COLO668 (cell line): ENCODE results near the gene CPS1.

Experiments used
- DNase-seq: peaks from one replicate; lab custom pipeline; 2025; ENCODE audit not compliant: unreplicated experiment; lab: John Stamatoyannopoulos, UW

CPS1 gene

DNA sequence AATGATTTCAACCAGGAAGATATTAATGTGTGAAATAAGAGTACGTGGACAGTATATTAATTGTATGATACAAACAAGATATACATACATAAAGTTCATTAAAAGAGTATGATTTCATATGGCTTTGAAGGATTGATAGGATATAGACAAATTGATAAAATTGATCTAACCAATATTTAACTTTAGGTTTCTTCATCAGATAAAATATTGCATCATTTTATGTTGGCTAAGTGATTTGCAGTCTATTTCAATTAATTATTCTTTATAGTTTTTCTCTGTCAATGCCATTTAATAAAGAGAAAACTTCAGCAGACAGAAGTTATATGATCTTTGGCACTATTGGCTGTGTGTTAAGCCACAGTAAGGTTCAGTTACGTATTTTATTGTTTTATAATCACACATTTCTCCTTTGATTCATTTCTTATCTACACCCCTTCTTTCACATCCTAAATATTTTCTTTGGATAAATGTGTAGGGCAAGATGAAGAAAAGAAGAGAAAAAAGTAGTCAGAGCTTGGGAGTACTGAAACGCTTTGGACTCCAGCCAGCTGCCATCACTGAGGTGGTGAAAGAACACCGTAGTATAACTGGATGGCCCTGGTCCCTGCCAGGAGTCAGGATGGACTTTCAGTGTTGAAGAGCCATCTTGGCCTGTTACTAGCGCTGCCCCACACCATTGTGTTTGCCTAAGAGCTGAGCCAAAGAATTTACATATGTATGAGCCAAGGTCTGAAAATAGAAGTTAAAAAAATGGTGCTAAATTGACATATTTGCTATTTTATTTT, 9.8 kb upstream of the CPS1 start:
- no peak for DNase-seq

DNA sequence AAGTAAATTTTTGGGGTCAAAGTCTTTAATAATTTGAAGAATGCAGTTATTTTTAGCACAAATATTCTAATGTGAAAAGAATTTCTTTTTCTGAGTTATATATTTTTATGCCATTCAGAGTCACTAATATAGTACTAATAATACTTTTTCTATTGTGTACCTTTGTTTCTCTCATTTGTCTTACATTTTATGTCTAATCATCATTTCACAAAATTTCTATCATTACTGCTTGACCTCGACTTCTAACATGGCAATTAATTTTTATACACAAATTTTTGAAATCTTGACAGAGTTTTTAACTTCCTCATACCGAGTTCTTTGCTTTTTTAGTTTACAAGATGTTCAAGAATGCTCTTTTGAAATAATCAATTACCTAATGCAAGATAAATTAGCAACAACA, 8.4 kb upstream of the CPS1 start:
- DNase-seq = no peak

DNA sequence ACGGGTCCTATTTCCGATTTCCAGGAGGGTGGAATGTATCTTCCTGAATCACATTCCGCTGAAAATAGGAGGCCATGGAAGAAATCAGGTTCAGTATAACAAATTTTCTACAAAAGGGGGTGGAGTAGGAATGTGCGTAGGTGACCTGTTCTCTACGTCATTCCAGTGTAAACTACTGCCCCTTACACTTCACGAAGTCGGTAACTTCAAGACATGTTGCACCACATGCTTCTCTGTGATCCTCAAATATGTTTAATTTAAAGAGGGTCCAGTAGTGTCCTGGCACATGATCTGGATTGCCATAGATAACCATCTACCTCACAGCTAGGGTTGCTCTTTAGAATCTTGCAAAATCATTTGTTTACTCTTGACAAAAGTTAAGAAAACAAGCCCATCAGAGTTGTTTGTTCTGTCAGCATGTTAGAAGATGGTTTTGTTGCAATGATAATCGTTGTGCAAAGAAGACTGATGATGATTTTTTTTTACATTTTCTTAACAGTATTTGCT, 7.5 kb upstream of the CPS1 start:
- no peak for DNase-seq

DNA sequence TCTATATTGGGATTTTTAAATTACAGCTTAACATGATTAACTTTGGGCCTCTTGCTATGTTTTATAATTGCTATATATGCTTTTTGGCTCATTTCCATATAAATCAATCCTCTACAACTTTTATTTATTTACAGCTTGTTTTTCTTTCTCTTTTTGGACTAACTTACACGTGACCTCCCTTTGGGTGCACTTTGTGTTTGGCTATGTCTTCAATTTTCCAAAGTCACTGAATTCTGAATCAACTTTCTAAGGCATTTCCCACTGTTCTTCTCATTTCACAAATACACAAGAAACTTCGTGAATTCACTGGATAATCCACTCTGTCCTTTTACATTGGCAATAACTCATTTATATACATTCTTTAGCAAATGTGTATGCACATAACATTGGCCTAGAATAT, 5.4 kb upstream of the CPS1 start:
- DNase-seq = no peak

DNA sequence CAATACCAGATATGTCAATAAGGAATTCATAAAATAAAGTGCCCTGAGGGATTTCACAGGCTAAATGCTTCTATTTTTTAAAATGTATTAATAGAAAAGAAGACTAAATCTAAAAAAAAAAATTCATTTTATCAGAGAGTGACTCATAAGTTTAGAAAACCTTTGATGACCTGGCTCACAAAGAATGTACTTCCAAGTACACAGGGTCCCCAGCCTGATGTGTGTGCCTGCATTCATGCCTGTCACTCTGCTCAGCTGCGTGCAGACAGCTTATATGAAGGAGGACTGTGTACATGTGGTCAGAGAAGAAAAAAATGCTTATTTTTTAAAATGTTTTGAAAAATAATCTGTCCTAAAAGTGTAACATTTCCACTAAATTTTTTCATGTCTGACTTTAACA, 3.0 kb upstream of the CPS1 start:
- DNase-seq = no peak

DNA sequence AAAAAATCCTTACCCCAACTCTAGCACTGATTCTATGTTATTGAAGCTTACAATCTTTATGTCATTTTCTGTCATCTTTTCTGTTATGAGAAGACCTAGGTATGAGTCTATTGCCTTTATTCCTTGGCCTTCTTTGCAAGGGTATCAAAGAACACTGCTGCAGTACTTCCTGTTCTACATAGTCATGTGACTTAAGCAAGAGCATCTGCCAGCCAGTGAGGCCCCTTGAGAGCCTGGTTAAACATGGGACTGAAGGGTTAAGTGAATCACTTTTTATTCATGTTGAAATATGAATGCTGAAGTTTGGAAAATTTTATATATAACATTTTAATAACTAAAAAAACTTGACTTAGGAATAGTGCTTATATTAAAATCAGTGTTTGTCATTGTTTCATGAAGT, 844 bp upstream of the CPS1 start:
- no peak for DNase-seq

DNA sequence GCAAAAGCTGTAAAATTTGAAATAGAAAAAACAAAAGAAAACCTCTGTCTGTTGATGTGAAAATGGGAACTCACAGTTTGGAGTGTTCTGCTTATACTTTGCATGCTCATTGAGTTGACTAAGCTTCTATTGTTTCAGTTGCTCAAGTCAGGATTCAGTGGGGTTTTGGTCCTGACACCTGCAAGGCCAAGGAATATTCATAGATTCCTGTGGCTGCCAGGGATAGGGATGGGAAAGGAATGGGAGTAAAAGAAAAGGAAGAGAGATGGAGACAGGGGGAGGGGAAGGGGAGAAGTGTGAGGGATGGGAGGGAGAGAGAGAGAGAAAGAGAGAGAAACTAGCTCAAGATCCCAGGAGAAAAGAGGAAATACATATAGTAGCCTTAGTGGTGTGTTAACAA, 1.3 kb downstream of the CPS1 start:
- DNase-seq = no peak

DNA sequence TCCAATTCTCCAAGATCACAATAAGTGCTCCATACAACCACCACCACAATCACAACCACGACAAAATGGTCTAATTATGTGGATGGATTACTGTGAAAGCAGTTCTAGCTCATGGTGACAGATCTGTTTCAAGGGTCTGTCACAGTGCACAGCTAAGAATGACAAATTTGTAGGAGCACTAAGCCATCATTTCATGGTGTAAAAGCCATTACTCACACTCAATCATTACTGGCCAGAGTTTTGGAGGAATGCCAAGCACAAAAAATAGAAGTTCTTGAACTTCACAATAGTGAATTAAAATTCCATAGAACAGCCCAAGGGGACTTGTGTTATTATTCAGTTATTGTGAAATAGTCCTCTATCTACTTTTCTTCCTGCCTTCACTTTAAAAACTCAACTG, 2.3 kb downstream of the CPS1 start:
- no peak for DNase-seq

DNA sequence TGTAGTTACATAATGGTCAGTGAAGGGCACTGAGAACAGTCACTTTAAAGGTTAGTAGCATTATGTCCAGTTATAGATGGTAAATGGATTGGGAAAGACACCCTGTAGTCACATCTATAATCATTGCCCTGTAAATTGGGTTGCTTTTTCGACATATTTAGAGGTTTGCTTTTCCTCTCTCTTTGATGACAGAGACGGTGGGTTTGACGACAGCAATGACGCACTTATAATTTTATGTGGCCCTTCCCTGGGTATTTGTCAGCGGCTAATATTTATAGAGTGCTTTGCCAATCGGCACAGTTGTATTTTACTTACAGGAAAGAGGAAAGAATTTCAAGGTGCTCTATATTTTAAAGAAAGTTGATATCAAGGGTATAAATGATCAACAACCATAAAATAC, 2.8 kb downstream of the CPS1 start:
- DNase-seq = no peak

DNA sequence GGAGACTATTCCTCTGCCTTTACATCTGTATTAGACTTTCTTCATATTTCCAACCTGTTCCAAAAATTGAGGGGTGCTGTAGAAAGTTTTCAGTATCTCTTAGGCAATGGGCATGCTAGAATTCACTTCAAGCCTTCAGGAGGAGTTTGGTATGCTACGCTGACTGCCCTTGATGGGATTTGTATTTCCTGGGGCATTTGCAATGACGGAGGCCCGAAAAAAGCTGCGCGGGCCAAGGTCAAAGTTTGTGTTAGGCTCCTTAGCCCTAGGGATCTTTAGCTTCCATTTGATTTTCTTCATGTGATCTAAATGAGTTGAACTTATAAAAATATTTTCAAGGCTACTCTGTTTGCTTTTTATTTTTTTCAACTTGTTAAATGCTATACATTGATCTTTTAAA, 5.1 kb downstream of the CPS1 start:
- no peak for DNase-seq

DNA sequence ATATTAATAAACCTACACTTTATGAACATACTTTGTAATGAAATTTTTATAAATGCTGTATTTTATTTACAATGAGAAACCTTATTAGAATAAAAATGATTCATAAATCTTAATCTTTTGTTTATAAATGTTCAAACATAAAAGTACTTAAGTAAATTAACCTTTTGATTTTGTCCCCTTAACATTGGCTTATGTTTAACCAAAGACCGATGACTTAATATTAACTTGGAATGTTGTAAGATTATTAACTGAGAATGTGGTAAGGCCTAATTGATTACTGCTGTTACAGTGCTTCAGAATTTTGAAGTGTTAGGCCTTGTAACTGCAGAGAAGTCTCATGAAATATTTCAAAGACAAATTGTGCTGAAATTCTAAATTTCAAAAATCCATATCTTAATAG, 5.7 kb downstream of the CPS1 start:
- DNase-seq = no peak

DNA sequence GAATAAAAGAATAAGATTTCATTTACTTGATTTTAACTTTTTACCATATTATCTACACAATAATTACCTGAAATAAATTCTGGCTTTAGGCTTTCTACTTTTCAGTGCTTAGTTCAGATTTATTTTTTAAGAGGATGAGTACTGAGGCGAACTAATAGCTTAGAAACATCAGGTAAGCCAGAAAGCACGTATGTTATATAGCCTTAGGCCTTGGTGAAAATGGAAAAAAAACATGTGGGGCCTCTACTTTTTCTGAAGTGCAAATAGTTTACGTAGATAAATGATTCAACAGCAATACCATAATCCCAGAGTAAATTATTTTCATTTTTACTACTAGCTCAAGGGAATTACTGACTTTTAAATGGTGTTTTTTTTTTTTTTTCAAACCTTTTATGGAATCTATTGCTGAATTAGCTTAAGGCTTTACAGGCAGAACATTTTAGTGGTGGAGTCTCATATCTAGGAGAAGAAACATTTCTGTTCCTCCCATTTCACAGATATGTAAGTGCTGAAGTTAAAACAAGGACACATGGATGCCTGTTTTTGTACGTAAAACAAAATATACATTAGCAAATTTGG, 6.2 kb downstream of the CPS1 start:
- DNase-seq = no peak

DNA sequence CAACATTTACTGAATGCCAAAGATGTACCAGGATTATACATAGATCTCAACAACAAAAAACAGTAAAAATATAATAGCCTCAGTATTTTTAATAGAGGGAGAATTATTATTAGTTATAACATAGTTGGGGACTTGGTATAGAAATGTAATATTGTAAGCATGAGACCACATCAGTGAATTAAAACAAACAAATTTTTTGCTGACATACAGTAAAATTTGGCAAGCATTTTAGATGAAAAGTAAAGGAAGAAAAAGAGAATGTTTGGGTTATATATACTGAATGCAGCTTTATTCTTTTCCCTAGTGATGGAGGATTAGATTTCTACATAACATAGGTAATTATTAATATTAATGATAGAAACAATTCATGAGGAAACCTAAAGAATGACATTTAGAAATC, 10.9 kb downstream of the CPS1 start:
- DNase-seq = no peak

DNA sequence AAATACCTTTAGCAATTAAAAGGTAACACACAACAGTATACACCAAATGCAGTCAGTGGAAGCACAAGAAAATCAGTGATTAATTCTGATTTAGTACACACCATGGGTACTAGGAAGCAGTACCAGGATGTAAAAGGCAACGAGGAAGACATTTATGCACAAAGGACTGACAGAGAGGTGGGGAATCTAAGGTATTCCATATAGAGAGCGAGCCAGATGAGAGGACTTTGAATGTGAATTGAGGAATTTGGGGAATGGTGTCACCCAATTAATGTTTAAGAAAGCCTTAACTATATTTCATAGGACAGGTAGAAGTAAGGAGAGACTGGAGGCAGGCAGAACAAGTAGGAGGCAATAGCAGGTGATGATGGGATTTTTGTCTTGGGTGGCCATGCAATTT, 11.7 kb downstream of the CPS1 start:
- no peak for DNase-seq

DNA sequence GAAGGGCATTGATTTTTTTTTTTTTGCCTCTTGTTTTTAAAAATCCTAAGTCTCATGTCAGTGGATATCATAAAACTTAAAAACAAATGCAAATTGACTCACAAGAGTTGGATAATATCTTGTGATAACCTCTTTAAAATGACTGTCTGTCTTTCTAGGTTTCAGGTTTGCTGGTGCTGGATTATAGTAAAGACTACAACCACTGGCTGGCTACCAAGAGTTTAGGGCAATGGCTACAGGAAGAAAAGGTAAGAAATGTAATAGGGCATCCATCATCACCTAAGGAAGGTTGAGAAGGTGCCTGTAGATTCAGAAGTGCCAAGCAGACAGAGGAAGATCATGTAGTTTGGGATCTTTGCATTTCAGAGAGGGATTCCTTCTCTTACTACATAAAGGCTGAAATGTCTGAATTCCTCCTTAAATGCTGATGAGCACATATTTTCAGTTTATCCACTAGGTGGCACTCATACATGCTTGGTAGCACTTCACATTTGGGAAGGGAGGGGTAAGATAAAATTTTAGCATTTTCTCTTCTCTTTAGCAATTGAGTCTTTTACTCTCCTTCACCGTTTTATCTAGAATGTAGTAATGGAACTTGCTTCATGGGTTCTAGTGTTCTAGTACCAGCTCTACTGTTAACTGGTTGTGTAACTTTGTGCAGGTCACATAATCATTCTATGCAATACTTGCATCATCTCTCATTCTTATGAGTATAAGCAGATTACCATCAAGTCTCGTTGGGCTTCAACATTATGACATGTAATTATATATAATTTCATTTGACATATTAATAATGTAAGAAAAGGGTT, 21.1 kb downstream of the CPS1 start:
- no peak for DNase-seq

DNA sequence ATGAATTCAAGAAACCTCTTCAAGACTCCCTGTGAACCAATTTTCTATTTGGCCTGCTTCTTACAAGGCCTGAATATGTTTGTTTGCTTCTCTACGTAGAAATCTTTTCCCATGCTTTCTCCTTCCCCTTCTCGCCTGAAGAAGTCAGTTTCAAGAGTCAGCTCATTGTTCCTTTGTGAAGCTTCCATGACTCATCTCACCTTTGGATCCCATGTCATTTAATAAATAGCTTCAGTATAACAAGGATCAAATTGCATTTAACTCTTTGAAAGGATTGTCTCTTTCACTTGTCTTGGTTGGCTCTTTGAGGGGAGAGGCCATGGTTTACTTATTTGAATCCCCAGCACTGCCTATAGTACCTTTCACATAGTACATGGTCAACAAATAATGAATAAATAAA, 28.4 kb downstream of the CPS1 start:
- no peak for DNase-seq

DNA sequence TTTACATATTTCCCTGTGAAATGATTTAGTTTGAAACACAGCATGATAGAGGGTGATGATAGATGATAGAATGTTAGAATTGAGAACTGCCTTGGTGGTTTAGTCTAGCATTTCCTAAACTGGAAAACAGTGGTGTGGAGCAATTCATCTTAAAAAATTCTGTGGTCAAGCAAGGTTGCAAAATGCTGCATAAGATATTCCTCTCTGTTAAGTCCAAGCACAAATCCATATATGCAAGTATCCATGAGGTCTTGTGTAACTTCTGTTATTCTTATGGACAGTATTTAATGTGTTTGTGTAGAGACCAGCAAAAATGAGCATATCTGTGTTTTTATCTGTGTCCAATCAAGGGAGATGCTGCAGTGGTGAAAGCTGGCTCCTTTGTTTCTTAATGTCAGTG, 30.0 kb downstream of the CPS1 start:
- DNase-seq = no peak

DNA sequence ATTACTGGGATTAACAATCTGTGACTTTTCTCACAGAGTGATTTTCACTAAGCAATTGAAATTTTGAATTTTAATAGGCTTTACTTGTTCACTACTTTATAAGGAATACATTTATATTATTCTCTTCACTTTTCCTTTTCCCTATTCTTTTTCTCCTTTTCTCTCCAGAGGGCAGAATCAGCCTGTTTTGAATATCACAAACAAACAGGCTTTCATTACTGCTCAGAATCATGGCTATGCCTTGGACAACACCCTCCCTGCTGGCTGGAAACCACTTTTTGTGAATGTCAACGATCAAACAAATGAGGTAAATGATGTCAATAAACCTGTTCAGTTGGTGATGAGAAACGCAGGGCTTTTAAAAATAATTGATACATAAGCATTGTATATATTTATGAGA, 35.3 kb downstream of the CPS1 start:
- no peak for DNase-seq

DNA sequence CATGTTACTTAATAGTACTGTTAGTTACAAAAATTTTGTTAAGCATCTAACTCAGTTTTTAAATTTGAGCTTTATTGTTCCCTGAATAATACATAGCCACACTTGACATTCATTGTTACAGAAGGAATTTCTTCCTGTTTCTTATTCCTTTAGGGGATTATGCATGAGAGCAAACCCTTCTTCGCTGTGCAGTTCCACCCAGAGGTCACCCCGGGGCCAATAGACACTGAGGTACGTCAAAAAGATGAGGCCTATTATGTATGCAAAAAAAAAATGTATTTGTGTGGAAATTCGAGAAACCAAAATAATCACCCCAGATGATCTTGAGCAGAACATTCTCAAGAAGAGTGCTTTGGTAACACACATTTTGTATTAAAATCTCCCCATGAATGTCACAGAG, 36.3 kb downstream of the CPS1 start:
- DNase-seq = no peak

DNA sequence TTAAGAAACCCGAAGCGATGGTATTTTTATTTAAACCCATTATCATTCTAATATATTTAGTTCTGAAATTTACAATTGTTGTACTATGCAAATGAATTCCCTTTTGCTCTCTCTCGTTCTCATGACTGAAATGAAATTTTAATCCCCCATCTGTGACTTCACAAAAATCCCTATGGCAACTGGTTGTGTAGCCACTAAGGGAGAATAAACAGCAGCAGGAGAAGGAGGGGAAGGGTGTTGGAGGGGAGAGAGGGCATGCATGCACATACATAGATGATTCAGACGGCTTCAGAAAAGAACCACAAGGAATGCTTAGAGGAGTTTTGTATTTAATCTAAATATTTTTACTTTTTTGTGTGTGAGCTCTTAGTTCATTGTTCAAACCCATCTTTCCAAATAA, 36.8 kb downstream of the CPS1 start:
- no peak for DNase-seq

DNA sequence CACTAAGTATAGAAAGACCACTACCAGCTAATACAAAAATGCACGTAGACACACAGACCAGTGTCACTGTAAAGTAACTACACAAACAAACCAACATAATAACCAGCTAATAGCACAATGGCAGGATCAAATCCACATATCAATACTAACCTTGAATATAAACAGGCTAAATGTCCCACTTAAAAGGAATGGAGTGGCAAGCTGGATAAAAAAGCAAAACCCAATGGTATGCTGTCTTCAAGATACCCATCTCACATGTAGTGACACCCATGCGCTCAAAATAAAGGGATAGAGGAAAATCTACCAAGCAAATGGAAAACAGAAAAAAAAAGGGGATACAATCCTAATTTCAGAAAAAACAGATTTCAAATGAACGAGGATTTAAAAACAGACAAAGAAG, 41.8 kb downstream of the CPS1 start:
- no peak for DNase-seq

DNA sequence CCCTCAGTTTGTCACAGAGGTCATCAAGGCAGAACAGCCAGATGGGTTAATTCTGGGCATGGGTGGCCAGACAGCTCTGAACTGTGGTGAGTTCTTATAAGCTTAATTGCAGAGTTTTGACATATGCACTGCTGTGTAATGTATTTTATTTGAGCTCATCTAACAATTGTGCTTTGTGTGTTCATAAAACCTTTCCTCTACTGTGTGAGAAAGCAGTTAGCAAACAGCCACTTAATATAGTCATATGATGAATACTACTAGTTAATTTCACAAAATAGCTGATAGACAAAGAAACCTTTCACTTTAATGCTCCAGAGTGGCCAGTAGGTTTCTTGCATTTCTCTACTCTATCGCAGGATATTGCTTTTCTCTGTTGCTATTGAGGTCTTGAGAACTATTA, 43.1 kb downstream of the CPS1 start:
- no peak for DNase-seq
